Neuronal stem cell (in vitro differentiated cells): ENCODE results near the gene AASDHPPT.

Experiments used
- DNase-seq: peaks from one replicate; pipeline ENCODE4 v3.0.0-alpha.2; 2013; ENCODE audit warnings: low spot score
- H2AFZ ChIP-seq: one replicate; pipeline ENCODE4 v1.6.1; 2013; ENCODE audit warnings: mild to moderate bottlenecking, low read length, inconsistent platforms
- H2AK5ac ChIP-seq: 2 replicates; pipeline ENCODE4 v1.6.1; 2013; ENCODE audit warnings: low read depth, mild to moderate bottlenecking, inconsistent platforms, low read length, moderate library complexity, mixed read lengths
- H2BK120ac ChIP-seq: 2 replicates; pipeline ENCODE4 v1.6.1; 2013; ENCODE audit warnings: low read depth, mild to moderate bottlenecking, inconsistent platforms, low read length, moderate library complexity, mixed read lengths
- H2BK12ac ChIP-seq: one replicate; pipeline ENCODE4 v1.6.1; 2013; ENCODE audit warnings: low read length, inconsistent platforms
- H2BK15ac ChIP-seq: 2 replicates; pipeline ENCODE4 v1.6.1; 2013; ENCODE audit warnings: mild to moderate bottlenecking, low read length, inconsistent platforms, mixed read lengths
- H2BK5ac ChIP-seq: one replicate; pipeline ENCODE4 v1.6.1; 2013; ENCODE audit warnings: inconsistent platforms, mild to moderate bottlenecking, low read length, moderate library complexity
- H3K14ac ChIP-seq: one replicate; pipeline ENCODE4 v1.6.1; 2013; ENCODE audit warnings: low read length, inconsistent platforms
- H3K18ac ChIP-seq: 2 replicates; pipeline ENCODE4 v1.6.1; 2013; ENCODE audit warnings: low read length, inconsistent platforms
- H3K23ac ChIP-seq: 2 replicates; pipeline ENCODE4 v1.6.1; 2013; ENCODE audit warnings: low read depth, mild to moderate bottlenecking, mixed read lengths, low read length, inconsistent platforms; ENCODE audit not compliant: poor library complexity
- H3K27ac ChIP-seq: replicated peaks from 3 replicates; pipeline ENCODE4 v1.5.1; 2013; ENCODE audit warnings: low read length, inconsistent platforms
- H3K27me3 ChIP-seq, 3 experiments: 2 replicates each; pipeline ENCODE4 v1.6.1; 2013; ENCODE audit warnings: low read length in 3 of 3, mild to moderate bottlenecking in 2 of 3, inconsistent platforms in 1 of 3, low read depth in 1 of 3, mixed read lengths in 1 of 3, moderate library complexity in 1 of 3; ENCODE audit not compliant: control insufficient read depth in 3 of 3, insufficient read depth in 3 of 3
- H3K36me3 ChIP-seq, 2 donors: replicated peaks in 1 of 2; 2 replicates each; pipeline ENCODE4 v1.6.1; 2013; ENCODE audit warnings: low read length in 2 of 2; ENCODE audit not compliant: control insufficient read depth in 2 of 2, insufficient read depth in 2 of 2
- H3K4ac ChIP-seq: 2 replicates; pipeline ENCODE4 v1.6.1; 2013; ENCODE audit warnings: inconsistent platforms, mild to moderate bottlenecking, low read length, moderate library complexity
- H3K4me1 ChIP-seq, 2 donors: 1 replicate in 1 of 2; 2 replicates in 1 of 2; pipeline ENCODE4 v1.6.1; 2013; ENCODE audit warnings: low read length in 2 of 2, low read depth in 1 of 2; ENCODE audit not compliant: control insufficient read depth in 2 of 2, insufficient read depth in 1 of 2
- H3K4me2 ChIP-seq: one replicate; pipeline ENCODE4 v1.6.1; 2013; ENCODE audit warnings: mild to moderate bottlenecking, low read length, inconsistent platforms; ENCODE audit not compliant: insufficient read depth, poor library complexity, severe bottlenecking
- H3K4me3 ChIP-seq, 2 donors: 2 replicates each; pipeline ENCODE4 v1.5.1; 2013; ENCODE audit warnings: low read length in 2 of 2, mild to moderate bottlenecking in 2 of 2, inconsistent platforms in 1 of 2, moderate library complexity in 1 of 2
- H3K79me1 ChIP-seq: one replicate; pipeline ENCODE4 v1.6.1; 2013; ENCODE audit warnings: low read depth, mild to moderate bottlenecking, inconsistent platforms, low read length, moderate library complexity
- H3K9ac ChIP-seq: one replicate; pipeline ENCODE4 v1.6.1; 2013; ENCODE audit warnings: mild to moderate bottlenecking, low read depth, low read length, inconsistent platforms; ENCODE audit not compliant: poor library complexity
- H3K9me3 ChIP-seq, 2 donors: replicated peaks in 1 of 2; 2 replicates each; pipeline versions ENCODE3 to v1.6.1; 2013; ENCODE audit warnings: low read length in 2 of 2, mild to moderate bottlenecking in 2 of 2, inconsistent platforms in 1 of 2, low read depth in 1 of 2, mixed read lengths in 1 of 2, moderate library complexity in 1 of 2; ENCODE audit not compliant: control insufficient read depth in 2 of 2, insufficient read depth in 1 of 2
- H4K8ac ChIP-seq: one replicate; pipeline ENCODE4 v1.6.1; 2013; ENCODE audit warnings: low read depth, mild to moderate bottlenecking, inconsistent platforms, low read length, moderate library complexity
- H4K91ac ChIP-seq: one replicate; pipeline ENCODE4 v1.6.1; 2013; ENCODE audit warnings: low read length, low read depth, mild to moderate bottlenecking, inconsistent platforms; ENCODE audit not compliant: poor library complexity
- WGBS, 2 donors: extraction: QIAGEN DNeasy Blood & Tissue Kit; methylation state at CpG; one replicate each; pipeline ENCODE4 v1.1.7; 2013; ENCODE audit warnings: missing lambda C conversion rate in 2 of 2, mixed read lengths in 1 of 2; ENCODE audit not compliant: insufficient read length in 2 of 2, insufficient replicate concordance in 1 of 2; ENCODE audit errors: extremely low coverage in 2 of 2; 5-methylcytosine and 5-hydroxymethylcytosine counted together

AASDHPPT gene

GRCh38 chr11:106061954-106062949, 15.2 kb upstream of the AASDHPPT start:
- Histone ChIP-seq H3K14ac (no peak overlapping the region), H3K23ac (no peak overlapping the region), H2AFZ (no peak overlapping the region), H3K79me1 (no peaks in the 10 kb centered on the region), H3K27me3 (no peaks in the 10 kb centered on the region), H2BK12ac (no peak overlapping the region), H3K36me3 (no peaks in the 10 kb centered on the region), H4K91ac (no peak overlapping the region), H3K4me2 (no peak overlapping the region), H2BK5ac (no peak overlapping the region), H3K4me1 (peaks cover 0 to 2% of the 10 kb centered on the region in 2 donors), H2AK5ac (no peak overlapping the region), H2BK15ac (no peak overlapping the region), H3K4me3 (no peak overlapping the region), H3K4ac (no peak overlapping the region), H3K9me3 (no peaks in the 10 kb centered on the region), H4K8ac (no peak overlapping the region), H3K27ac (no peak overlapping the region), H2BK120ac (no peak overlapping the region), H3K9ac (no peak overlapping the region), H3K18ac (no peak overlapping the region)
- no CpG with 5 or more reads among the region's 1 CpG for WGBS, 2 donors
- no peak for DNase-seq

GRCh38 chr11:106063009-106063408, 14.5 kb upstream of the AASDHPPT start:
- H3K27ac ChIP-seq = no peak overlapping the region
- H4K91ac ChIP-seq = no peak overlapping the region
- H3K4me1 ChIP-seq = peaks cover 0 to 2% of the 10 kb centered on the region in 2 donors
- no peaks in the 10 kb centered on the region for H3K9me3 ChIP-seq
- no peak overlapping the region for H3K18ac ChIP-seq
- no peak overlapping the region for H3K23ac ChIP-seq
- no peaks in the 10 kb centered on the region for H3K36me3 ChIP-seq
- H2AFZ ChIP-seq = no peak overlapping the region
- H3K4me3 ChIP-seq = no peak overlapping the region
- H2BK120ac ChIP-seq = no peak overlapping the region
- no peak for DNase-seq
- H3K79me1 ChIP-seq = no peaks in the 10 kb centered on the region
- H2AK5ac ChIP-seq = no peak overlapping the region
- no peaks in the 10 kb centered on the region for H3K27me3 ChIP-seq
- H2BK5ac ChIP-seq = no peak overlapping the region
- no peak overlapping the region for H3K4ac ChIP-seq
- H3K9ac ChIP-seq = no peak overlapping the region
- H2BK12ac ChIP-seq = no peak overlapping the region
- H4K8ac ChIP-seq = no peak overlapping the region
- no peak overlapping the region for H3K4me2 ChIP-seq
- no peak overlapping the region for H3K14ac ChIP-seq
- H2BK15ac ChIP-seq = no peak overlapping the region

- Histone ChIP-seq H3K14ac (no peak overlapping the region), H4K8ac (no peak overlapping the region), H3K9me3 (no peaks in the 10 kb centered on the region), H2BK120ac (no peak overlapping the region), H3K4me1 (no peaks in the 10 kb centered on the region), H3K18ac (no peak overlapping the region), H3K4me2 (no peak overlapping the region), H2BK5ac (no peak overlapping the region), H3K4me3 (no peak overlapping the region), H3K4ac (no peak overlapping the region), H3K27ac (no peak overlapping the region), H3K9ac (no peak overlapping the region), H2AFZ (no peak overlapping the region), H4K91ac (no peak overlapping the region), H2BK15ac (no peak overlapping the region), H3K79me1 (no peaks in the 10 kb centered on the region), H2BK12ac (no peak overlapping the region), H2AK5ac (no peak overlapping the region), H3K36me3 (no peaks in the 10 kb centered on the region), H3K27me3 (no peaks in the 10 kb centered on the region), H3K23ac (no peak overlapping the region)
- no CpG with 5 or more reads among the region's 3 CpGs for WGBS, 2 donors
- no peak for DNase-seq
Measured at GRCh38 chr11:106070606-106071005, 6.9 kb upstream of the AASDHPPT start.

GRCh38 chr11:106072804-106073203, 4.7 kb upstream of the AASDHPPT start:
- H3K4ac ChIP-seq = no peak overlapping the region
- H3K9me3 ChIP-seq = no peaks in the 10 kb centered on the region
- no peak overlapping the region for H3K14ac ChIP-seq
- no peaks in the 10 kb centered on the region for H3K27me3 ChIP-seq
- no peak overlapping the region for H3K4me2 ChIP-seq
- no peak overlapping the region for H3K27ac ChIP-seq
- H3K4me1 ChIP-seq = peaks cover 0 to 2% of the 10 kb centered on the region in 2 donors
- peaks cover 3% of the 10 kb centered on the region for H3K79me1 ChIP-seq
- H2BK5ac ChIP-seq = no peak overlapping the region
- H3K23ac ChIP-seq = no peak overlapping the region
- no peak overlapping the region for H2BK15ac ChIP-seq
- no peak overlapping the region for H3K18ac ChIP-seq
- no peak overlapping the region for H3K4me3 ChIP-seq
- H3K9ac ChIP-seq = no peak overlapping the region
- no CpG with 5 or more reads among the region's 1 CpG for WGBS, 2 donors
- no peak overlapping the region for H2AK5ac ChIP-seq
- no peaks in the 10 kb centered on the region for H3K36me3 ChIP-seq
- H2BK120ac ChIP-seq = no peak overlapping the region
- no peak overlapping the region for H4K8ac ChIP-seq
- H2BK12ac ChIP-seq = no peak overlapping the region
- no peak overlapping the region for H4K91ac ChIP-seq
- no peak for DNase-seq
- no peak overlapping the region for H2AFZ ChIP-seq
